Lower leg skin (tissue), 4 donors: ENCODE data around the gene CFHR2. TPM values are rescaled to one million over a fixed set of nuclear protein-coding genes. Genes with fewer than 3 reads are reported as not detected.

Source experiments
- DNase-seq, 2 donors: peaks; one replicate each; pipeline ENCODE4 v3.0.0-alpha.2; 2019; ENCODE audit warnings: low spot score in 2 of 2
- H3K4me3 ChIP-seq: fragments of 200-600 bp; sonication (generic); 2 replicates; pipeline ENCODE4 v1.5.1; 2017; ENCODE audit warnings: mild to moderate bottlenecking, low read depth; ENCODE audit not compliant: poor library complexity, severe bottlenecking
- POLR2A ChIP-seq, 2 donors: fragments of 450-650 bp; IDR thresholded peaks; one replicate each; pipeline ENCODE4 v1.6.1; 2016 to 2017; ENCODE audit warnings: antibody characterized with exemption in 2 of 2, mild to moderate bottlenecking in 1 of 2, moderate library complexity in 1 of 2
- WGBS, 2 donors: methylation state at CpG; one replicate each; pipeline ENCODE4 v1.1.5; 2018; 5-methylcytosine and 5-hydroxymethylcytosine counted together
- intact Hi-C: fragments of 100-400 bp; cut with DNase I; formaldehyde crosslinking; loops from one replicate; pipeline ENCODE4 v1.15.0; 2023; ENCODE audit warnings: low total_unique reads
- total RNA-seq, 4 donors: library from RNA; depleted of rRNA; stranded (reverse); fragments of >200 nt; gene quantifications; one replicate each; pipeline ENCODE4 v1.1.0, GENCODE V29; 2016
- TF ChIP-seq, protein P1 (sequence below), 3 donors: fragments of 450-650 bp; IDR thresholded peaks; one replicate each; pipeline ENCODE4 v1.5.1; 2016; ENCODE audit warnings: antibody characterized with exemption in 3 of 3, mild to moderate bottlenecking in 3 of 3, moderate library complexity in 2 of 3

The CFHR2 gene
- total RNA-seq, 4 donors from 2014 or later: not detected

DNA sequence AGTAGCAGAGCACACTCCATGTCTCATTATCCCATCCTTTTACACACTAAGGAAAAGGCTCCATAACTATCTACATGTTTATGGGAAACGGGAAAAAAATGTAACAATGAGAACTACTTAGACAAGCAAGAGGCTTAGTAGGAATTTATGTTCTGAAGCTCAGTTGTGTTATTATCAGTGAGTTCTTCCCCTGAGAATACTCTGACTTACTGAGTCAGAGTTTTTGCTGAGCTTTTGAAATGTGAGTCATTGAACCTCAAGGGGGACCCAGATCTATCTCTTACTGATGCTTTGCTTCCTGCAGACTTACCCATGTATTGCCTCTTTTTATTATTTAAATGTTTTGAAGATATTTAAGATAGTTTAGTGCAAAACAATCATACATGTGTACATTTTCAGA is 53.9 kb downstream of the CFHR2 start:
- intact Hi-C loops: no loop called here
- 71 to 81% methylated on average over 1 of the region's 1 CpG for WGBS, 2 donors
- DNase-seq: no peak
- H3K4me3 ChIP-seq: no peak overlapping the region
- TF ChIP-seq, protein P1, sequence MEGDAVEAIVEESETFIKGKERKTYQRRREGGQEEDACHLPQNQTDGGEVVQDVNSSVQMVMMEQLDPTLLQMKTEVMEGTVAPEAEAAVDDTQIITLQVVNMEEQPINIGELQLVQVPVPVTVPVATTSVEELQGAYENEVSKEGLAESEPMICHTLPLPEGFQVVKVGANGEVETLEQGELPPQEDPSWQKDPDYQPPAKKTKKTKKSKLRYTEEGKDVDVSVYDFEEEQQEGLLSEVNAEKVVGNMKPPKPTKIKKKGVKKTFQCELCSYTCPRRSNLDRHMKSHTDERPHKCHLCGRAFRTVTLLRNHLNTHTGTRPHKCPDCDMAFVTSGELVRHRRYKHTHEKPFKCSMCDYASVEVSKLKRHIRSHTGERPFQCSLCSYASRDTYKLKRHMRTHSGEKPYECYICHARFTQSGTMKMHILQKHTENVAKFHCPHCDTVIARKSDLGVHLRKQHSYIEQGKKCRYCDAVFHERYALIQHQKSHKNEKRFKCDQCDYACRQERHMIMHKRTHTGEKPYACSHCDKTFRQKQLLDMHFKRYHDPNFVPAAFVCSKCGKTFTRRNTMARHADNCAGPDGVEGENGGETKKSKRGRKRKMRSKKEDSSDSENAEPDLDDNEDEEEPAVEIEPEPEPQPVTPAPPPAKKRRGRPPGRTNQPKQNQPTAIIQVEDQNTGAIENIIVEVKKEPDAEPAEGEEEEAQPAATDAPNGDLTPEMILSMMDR (IDR thresholded peaks at IDR 0.05): no peak
- no peak for TF ChIP-seq POLR2A (IDR thresholded peaks at IDR 0.05)

DNA sequence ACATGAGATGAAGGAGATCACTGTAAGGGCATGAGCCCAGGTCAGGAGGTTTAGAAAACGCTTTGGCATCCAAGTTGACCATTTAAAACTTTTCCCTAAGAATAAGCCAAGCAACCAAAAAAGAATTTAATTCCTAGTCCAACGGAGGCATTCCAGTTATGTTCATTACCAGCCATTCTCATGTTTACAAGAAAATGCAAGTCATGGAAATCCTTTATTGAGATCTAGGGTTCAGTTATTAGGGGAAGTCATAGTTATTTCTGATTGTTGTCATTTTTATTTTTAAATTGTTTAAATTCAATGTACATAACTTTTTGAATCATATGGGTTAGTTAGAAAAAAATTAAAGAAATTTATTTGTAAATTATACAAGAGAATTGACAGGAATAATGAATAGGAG is 58.3 kb downstream of the CFHR2 start:
- intact Hi-C loops: no loop called here
- TF ChIP-seq, protein P1 (IDR thresholded peaks at IDR 0.05): no peak
- TF ChIP-seq POLR2A (IDR thresholded peaks at IDR 0.05): no peak
- no peak for DNase-seq
- H3K4me3 ChIP-seq: no peak overlapping the region
- 81 to 82% methylated on average over 2 of the region's 2 CpGs for WGBS, 2 donors

DNA sequence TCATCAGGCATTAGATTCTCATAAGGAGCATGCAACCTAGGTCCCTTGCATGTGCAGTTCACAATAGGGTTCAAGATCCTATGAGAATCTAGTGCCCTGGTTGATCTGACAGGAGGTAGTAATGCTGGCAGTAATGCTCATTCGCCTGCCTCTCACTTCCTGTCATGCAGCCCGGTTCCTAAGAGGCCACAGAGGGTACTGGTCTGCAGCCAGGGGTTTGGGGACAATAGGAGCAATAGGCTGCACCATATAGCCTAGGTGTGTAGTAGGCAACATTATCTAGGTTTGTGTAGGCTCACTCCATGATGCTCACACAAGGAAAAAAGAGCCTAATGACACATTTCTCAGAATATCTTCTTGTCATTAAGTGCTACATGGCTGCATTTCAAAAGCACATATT is 59.6 kb downstream of the CFHR2 start:
- TF ChIP-seq, protein P1 (IDR thresholded peaks at IDR 0.05): no peak
- TF ChIP-seq POLR2A (IDR thresholded peaks at IDR 0.05): no peak
- peak overlapping the region; percentile 6 for H3K4me3 ChIP-seq
- intact Hi-C loops: no loop called here

DNA sequence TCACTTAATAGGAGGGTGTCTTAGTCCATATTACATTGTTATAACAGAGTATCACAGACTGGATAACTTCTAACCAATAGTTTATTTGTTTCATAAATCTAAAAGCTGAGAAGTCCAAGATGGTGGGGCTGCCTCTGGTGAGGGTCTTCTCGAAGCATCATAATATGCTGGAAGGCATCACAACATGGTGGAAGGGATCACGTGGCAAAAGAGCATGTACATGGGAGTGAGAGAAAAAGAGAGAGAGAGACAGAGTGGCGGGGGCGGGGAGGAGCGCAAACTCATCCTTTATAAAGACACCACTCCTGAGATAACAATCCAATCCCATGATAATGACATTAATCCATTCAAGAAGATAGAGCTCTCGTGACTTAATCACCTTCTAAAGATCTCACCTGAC is 65.3 kb downstream of the CFHR2 start:
- 89 to 93% methylated on average over 6 of the region's 6 CpGs for WGBS, 2 donors
- H3K4me3 ChIP-seq: no peak overlapping the region
- intact Hi-C loops: no loop called here
- TF ChIP-seq, protein P1 (IDR thresholded peaks at IDR 0.05): no peak
- TF ChIP-seq POLR2A (IDR thresholded peaks at IDR 0.05): no peak
- DNase-seq: no peak

More for the DNA sequence above, 59.6 kb downstream of the CFHR2 start:
- 65 to 67% methylated on average over 2 of the region's 2 CpGs for WGBS, 2 donors
- no peak for DNase-seq

Other genes starting within 250 kb of the CFHR2 start
- gene CFHR3, start 168.9 kb upstream of the CFHR2 start, total RNA-seq: under 1 TPM in 1 of 4 donors, not detected in 3; 0.42 TPM
- gene CFHR1, start 124.0 kb upstream of the CFHR2 start, total RNA-seq: not detected
- not detected for gene CFHR4, start 55.7 kb upstream of the CFHR2 start, total RNA-seq
- not detected for gene CFHR5, start 33.8 kb downstream of the CFHR2 start, total RNA-seq
- not detected for gene F13B, start 123.5 kb downstream of the CFHR2 start, total RNA-seq
- gene ASPM, start 202.9 kb downstream of the CFHR2 start, total RNA-seq: 1 to 10 TPM; 2.8 to 7.0 (median 4.2) TPM